ENCODE data around the gene SLC48A1. TPM values are rescaled to one million over a fixed set of nuclear protein-coding genes. Genes with fewer than 3 reads are reported as not detected.

The SLC48A1 gene
- total RNA-seq, 1 experiment from 2014 or later, result 20.0 TPM

DNA sequence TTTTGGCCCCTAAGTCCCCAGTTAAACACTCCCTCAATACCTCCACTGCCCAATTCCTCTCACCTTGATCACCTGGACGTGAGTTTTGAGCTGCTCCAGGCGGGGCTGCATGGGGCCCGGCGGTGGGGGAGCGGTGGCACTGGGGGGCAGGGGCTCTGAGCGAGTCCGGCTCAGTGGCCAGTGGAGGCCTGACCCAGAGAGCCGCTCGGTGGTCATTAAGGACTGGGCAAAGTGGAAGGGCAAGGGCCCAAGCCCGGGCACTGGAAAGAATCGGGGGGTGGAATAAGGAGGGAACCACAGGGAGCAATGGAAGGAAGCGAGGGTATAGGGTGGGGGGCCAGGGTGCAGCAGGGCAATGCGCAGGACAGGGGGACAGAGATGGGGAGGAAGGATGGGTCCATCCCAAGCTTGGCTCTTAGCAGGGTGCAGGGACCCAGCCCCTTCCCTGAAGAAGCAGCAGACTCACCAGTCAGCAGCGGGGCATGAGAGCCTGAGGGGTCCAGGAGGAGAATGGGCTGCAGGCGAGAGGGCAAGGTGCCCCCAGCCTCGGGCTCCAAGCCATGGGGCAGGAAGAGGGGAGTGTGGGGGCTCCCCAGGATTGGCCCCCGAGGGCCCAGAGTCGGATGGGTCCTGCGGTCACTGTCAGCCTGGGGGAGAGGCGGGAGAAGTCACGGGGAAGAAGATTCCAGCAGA is 22.2 kb downstream of the SLC48A1 start:
- Histone ChIP-seq H3K9me2 (ENCODE audit: insufficient read depth) (no peaks in the 10 kb centered on the region), H3K4me1 (ENCODE audit: control insufficient read depth in 1 of 2, insufficient read depth in 2 of 2, low read length in 2 of 2) (no peaks in the 10 kb centered on the region), H3K79me2 (ENCODE audit: insufficient read depth, low read length) (no peaks in the 10 kb centered on the region), H3K36me3 (ENCODE audit: control insufficient read depth in 1 of 2, insufficient read depth in 2 of 2, low read length in 2 of 2) (peaks cover 0 to 7% of the 10 kb centered on the region in 2 experiments; a peak in 3 of 4 replicates), H4K20me1 (ENCODE audit: insufficient read depth) (no peaks in the 10 kb centered on the region), H3K9me3 (ENCODE audit: control insufficient read depth in 1 of 2, insufficient read depth in 1 of 2, low read depth in 1 of 2, low read length in 2 of 2) (no peaks in the 10 kb centered on the region), H2AFZ (ENCODE audit: low read depth, low read length, poor library complexity, severe bottlenecking) (no peak overlapping the region), H3K4me3 (replicated peaks in 1 of 2; ENCODE audit: low read depth in 1 of 2, low read length in 2 of 2) (no peak overlapping the region), H3K27me3 (ENCODE audit: insufficient read depth, low read length) (no peaks in the 10 kb centered on the region), H3K9ac (ENCODE audit: low read length) (no peak overlapping the region), H3K27ac (ENCODE audit: low read depth, low read length) (no peak overlapping the region), H3K4me2 (ENCODE audit: low read length) (no peak overlapping the region)
- RAD21 ChIA-PET (ENCODE audit: low non-redundant PET in 1 of 2, low total read pairs in 2 of 2, uncharacterized antibody in 2 of 2, unreplicated experiment in 2 of 2), result interaction anchor here in 1 of 2 experiments (0.7 kb wide), 1 partner anchor 51 kb away, joined by 6 read pairs; no protein-coding TSS in a partner anchor
- intact Hi-C loops (cut with micrococcal nuclease), result no loop called here
- DNase-seq (ENCODE audit: low read depth, low spot score) (no peak), ATAC-seq (no peak)
- BruUV-seq (replicated peaks), result no TSS peak
- POLR2A ChIA-PET, result no interaction called here
- TF ChIP-seq POLR2AphosphoS5 (IDR thresholded peaks at IDR 0.05; ENCODE audit: low read depth, low read length), result no peak
- TF ChIP-seq, protein P1, sequence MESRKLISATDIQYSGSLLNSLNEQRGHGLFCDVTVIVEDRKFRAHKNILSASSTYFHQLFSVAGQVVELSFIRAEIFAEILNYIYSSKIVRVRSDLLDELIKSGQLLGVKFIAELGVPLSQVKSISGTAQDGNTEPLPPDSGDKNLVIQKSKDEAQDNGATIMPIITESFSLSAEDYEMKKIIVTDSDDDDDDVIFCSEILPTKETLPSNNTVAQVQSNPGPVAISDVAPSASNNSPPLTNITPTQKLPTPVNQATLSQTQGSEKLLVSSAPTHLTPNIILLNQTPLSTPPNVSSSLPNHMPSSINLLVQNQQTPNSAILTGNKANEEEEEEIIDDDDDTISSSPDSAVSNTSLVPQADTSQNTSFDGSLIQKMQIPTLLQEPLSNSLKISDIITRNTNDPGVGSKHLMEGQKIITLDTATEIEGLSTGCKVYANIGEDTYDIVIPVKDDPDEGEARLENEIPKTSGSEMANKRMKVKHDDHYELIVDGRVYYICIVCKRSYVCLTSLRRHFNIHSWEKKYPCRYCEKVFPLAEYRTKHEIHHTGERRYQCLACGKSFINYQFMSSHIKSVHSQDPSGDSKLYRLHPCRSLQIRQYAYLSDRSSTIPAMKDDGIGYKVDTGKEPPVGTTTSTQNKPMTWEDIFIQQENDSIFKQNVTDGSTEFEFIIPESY (IDR thresholded peaks at IDR 0.05; ENCODE audit: extremely low read depth, insufficient replicate concordance, low read length), result no peak
- no peak for TF ChIP-seq CTCF (IDR thresholded peaks at IDR 0.05 in 2 of 3, conservative IDR thresholded peaks at IDR 0.05 in 1 of 3; ENCODE audit: borderline replicate concordance in 1 of 3, insufficient read depth in 1 of 3, low read depth in 2 of 3, low read length in 2 of 3)
- TF ChIP-seq MAX (IDR thresholded peaks at IDR 0.05), result no peak
- no peak for TF ChIP-seq SIN3A (IDR thresholded peaks at IDR 0.05; ENCODE audit: low read depth)
- no peak for TF ChIP-seq FOSL1 (IDR thresholded peaks at IDR 0.05; ENCODE audit: low read depth)
- TF ChIP-seq ZFX (IDR thresholded peaks at IDR 0.05), result no peak
- TF ChIP-seq SRF (IDR thresholded peaks at IDR 0.05; ENCODE audit: low read depth), result no peak
- no peak for TF ChIP-seq POLR2A (IDR thresholded peaks at IDR 0.05; ENCODE audit: borderline replicate concordance, extremely low read depth, insufficient read depth, insufficient read length)
- TF ChIP-seq YY1 (IDR thresholded peaks at IDR 0.05; ENCODE audit: extremely low read depth, insufficient replicate concordance, low read depth, low read length), result no peak
- TF ChIP-seq, protein P2, sequence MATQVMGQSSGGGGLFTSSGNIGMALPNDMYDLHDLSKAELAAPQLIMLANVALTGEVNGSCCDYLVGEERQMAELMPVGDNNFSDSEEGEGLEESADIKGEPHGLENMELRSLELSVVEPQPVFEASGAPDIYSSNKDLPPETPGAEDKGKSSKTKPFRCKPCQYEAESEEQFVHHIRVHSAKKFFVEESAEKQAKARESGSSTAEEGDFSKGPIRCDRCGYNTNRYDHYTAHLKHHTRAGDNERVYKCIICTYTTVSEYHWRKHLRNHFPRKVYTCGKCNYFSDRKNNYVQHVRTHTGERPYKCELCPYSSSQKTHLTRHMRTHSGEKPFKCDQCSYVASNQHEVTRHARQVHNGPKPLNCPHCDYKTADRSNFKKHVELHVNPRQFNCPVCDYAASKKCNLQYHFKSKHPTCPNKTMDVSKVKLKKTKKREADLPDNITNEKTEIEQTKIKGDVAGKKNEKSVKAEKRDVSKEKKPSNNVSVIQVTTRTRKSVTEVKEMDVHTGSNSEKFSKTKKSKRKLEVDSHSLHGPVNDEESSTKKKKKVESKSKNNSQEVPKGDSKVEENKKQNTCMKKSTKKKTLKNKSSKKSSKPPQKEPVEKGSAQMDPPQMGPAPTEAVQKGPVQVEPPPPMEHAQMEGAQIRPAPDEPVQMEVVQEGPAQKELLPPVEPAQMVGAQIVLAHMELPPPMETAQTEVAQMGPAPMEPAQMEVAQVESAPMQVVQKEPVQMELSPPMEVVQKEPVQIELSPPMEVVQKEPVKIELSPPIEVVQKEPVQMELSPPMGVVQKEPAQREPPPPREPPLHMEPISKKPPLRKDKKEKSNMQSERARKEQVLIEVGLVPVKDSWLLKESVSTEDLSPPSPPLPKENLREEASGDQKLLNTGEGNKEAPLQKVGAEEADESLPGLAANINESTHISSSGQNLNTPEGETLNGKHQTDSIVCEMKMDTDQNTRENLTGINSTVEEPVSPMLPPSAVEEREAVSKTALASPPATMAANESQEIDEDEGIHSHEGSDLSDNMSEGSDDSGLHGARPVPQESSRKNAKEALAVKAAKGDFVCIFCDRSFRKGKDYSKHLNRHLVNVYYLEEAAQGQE (IDR thresholded peaks at IDR 0.05; ENCODE audit: low read depth), result no peak
- TF ChIP-seq SP1 (IDR thresholded peaks at IDR 0.05; ENCODE audit: low read depth), result no peak
- TF ChIP-seq ELF1 (IDR thresholded peaks at IDR 0.05; ENCODE audit: borderline replicate concordance, low read depth), result no peak
- TF ChIP-seq EZH2phosphoT487 (IDR thresholded peaks at IDR 0.05; ENCODE audit: borderline replicate concordance), result no peak
- no peak for TF ChIP-seq ATF3 (IDR thresholded peaks at IDR 0.05)
- no peak for TF ChIP-seq CBX3 (IDR thresholded peaks at IDR 0.05; ENCODE audit: low read depth)
- CTCF ChIA-PET, result interaction anchor here (7.7 kb wide), 1 partner anchor 43 kb away, joined by 85 read pairs; no protein-coding TSS in a partner anchor
